ENCODE results near the gene CENPU. TPM values are rescaled to one million over a fixed set of nuclear protein-coding genes. Genes with fewer than 3 reads are reported as not detected.

The CENPU gene
- total and polyA plus RNA-seq, 2 experiments from 2014 or later = 88.3 to 186 TPM

- TF ChIP-seq, protein P1, sequence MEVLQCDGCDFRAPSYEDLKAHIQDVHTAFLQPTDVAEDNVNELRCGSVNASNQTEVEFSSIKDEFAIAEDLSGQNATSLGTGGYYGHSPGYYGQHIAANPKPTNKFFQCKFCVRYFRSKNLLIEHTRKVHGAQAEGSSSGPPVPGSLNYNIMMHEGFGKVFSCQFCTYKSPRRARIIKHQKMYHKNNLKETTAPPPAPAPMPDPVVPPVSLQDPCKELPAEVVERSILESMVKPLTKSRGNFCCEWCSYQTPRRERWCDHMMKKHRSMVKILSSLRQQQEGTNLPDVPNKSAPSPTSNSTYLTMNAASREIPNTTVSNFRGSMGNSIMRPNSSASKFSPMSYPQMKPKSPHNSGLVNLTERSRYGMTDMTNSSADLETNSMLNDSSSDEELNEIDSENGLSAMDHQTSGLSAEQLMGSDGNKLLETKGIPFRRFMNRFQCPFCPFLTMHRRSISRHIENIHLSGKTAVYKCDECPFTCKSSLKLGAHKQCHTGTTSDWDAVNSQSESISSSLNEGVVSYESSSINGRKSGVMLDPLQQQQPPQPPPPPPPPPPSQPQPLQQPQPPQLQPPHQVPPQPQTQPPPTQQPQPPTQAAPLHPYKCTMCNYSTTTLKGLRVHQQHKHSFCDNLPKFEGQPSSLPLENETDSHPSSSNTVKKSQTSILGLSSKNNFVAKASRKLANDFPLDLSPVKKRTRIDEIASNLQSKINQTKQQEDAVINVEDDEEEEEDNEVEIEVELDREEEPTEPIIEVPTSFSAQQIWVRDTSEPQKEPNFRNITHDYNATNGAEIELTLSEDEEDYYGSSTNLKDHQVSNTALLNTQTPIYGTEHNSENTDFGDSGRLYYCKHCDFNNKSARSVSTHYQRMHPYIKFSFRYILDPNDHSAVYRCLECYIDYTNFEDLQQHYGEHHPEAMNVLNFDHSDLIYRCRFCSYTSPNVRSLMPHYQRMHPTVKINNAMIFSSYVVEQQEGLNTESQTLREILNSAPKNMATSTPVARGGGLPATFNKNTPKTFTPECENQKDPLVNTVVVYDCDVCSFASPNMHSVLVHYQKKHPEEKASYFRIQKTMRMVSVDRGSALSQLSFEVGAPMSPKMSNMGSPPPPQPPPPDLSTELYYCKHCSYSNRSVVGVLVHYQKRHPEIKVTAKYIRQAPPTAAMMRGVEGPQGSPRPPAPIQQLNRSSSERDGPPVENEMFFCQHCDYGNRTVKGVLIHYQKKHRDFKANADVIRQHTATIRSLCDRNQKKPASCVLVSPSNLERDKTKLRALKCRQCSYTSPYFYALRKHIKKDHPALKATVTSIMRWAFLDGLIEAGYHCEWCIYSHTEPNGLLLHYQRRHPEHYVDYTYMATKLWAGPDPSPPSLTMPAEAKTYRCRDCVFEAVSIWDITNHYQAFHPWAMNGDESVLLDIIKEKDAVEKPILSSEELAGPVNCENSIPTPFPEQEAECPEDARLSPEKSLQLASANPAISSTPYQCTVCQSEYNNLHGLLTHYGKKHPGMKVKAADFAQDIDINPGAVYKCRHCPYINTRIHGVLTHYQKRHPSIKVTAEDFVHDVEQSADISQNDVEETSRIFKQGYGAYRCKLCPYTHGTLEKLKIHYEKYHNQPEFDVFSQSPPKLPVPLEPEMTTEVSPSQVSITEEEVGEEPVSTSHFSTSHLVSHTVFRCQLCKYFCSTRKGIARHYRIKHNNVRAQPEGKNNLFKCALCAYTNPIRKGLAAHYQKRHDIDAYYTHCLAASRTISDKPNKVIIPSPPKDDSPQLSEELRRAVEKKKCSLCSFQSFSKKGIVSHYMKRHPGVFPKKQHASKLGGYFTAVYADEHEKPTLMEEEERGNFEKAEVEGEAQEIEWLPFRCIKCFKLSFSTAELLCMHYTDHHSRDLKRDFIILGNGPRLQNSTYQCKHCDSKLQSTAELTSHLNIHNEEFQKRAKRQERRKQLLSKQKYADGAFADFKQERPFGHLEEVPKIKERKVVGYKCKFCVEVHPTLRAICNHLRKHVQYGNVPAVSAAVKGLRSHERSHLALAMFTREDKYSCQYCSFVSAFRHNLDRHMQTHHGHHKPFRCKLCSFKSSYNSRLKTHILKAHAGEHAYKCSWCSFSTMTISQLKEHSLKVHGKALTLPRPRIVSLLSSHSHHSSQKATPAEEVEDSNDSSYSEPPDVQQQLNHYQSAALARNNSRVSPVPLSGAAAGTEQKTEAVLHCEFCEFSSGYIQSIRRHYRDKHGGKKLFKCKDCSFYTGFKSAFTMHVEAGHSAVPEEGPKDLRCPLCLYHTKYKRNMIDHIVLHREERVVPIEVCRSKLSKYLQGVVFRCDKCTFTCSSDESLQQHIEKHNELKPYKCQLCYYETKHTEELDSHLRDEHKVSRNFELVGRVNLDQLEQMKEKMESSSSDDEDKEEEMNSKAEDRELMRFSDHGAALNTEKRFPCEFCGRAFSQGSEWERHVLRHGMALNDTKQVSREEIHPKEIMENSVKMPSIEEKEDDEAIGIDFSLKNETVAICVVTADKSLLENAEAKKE (CRISPR knock-in tag; IDR thresholded peaks at IDR 0.05) = no peak
- TF ChIP-seq ZNF114 (CRISPR knock-in tag; IDR thresholded peaks at IDR 0.05) (no peak), EZH2 (IDR thresholded peaks at IDR 0.05; ENCODE audit: low read depth, unreplicated experiment) (no peak), JUNB (IDR thresholded peaks at IDR 0.05; ENCODE audit: unreplicated experiment) (no peak), CREB1 (CRISPR knock-in tag; IDR thresholded peaks at IDR 0.05; ENCODE audit: low read depth) (no peak), NANOG (IDR thresholded peaks at IDR 0.05; ENCODE audit: borderline replicate concordance) (no peak), ZNF331 (CRISPR knock-in tag; IDR thresholded peaks at IDR 0.05; ENCODE audit: low read depth) (no peak), STAT1 (IDR thresholded peaks at IDR 0.05; ENCODE audit: unreplicated experiment) (no peak), EZH2phosphoT487 (IDR thresholded peaks at IDR 0.05; ENCODE audit: unreplicated experiment) (no peak), ETS1 (IDR thresholded peaks at IDR 0.05) (no peak)
Measured at GRCh38 chr4:184668511-184669114, 65.3 kb downstream of the CENPU start (continued).

Measured in GM23338 (cell line).